GM12878 (cell line): ENCODE data around the gene NYAP1. TPM values are rescaled to one million over a fixed set of nuclear protein-coding genes. Genes with fewer than 3 reads are reported as not detected.

Source experiments
- ATF7 ChIP-seq: fragments of 450-650 bp; IDR thresholded peaks from 2 replicates; pipeline ENCODE4 v1.6.1; 2016; ENCODE audit warnings: low read depth, mild to moderate bottlenecking
- CHD1 ChIP-seq: IDR thresholded peaks from 2 replicates; pipeline ENCODE4 v1.6.1; 2012; ENCODE audit warnings: low read depth, low read length, improper control_type of control experiment
- CHD2 ChIP-seq: IDR thresholded peaks from 2 replicates; pipeline ENCODE4 v1.6.1; 2011; ENCODE audit warnings: low read depth, low read length, improper control_type of control experiment, borderline replicate concordance
- ETV6 ChIP-seq, 2 experiments: fragments of 450-650 bp in 1 of 2; IDR thresholded peaks in 1 of 2; conservative IDR thresholded peaks in 1 of 2; 2 replicates each; pipeline ENCODE4 v1.6.1; 2014; ENCODE audit warnings: antibody characterized with exemption in 1 of 2, borderline replicate concordance in 1 of 2, low read depth in 1 of 2, mild to moderate bottlenecking in 1 of 2, moderate library complexity in 1 of 2
- FOS ChIP-seq: IDR thresholded peaks from 3 replicates; pipeline ENCODE4 v1.6.1; 2011; ENCODE audit warnings: borderline replicate concordance; ENCODE audit not compliant: insufficient read length; ENCODE audit errors: extremely low read depth
- GABPA ChIP-seq: IDR thresholded peaks from 2 replicates; pipeline ENCODE4 v1.6.1; 2014; ENCODE audit warnings: antibody characterized with exemption, low read depth, mild to moderate bottlenecking, inconsistent platforms
- HCFC1 ChIP-seq: fragments of 150-350 bp; IDR thresholded peaks from 2 replicates; pipeline ENCODE4 v1.6.1; 2014; ENCODE audit warnings: low read length
- HDAC2 ChIP-seq: fragments of 200-600 bp; sonication (generic); IDR thresholded peaks from 2 replicates; pipeline ENCODE4 v1.6.1; 2017
- IRF4 ChIP-seq: IDR thresholded peaks from 2 replicates; pipeline ENCODE4 v1.6.1; 2011; ENCODE audit warnings: low read depth, low read length
- JUND ChIP-seq: IDR thresholded peaks from 2 replicates; pipeline ENCODE4 v1.6.1; 2012; ENCODE audit warnings: low read depth, mild to moderate bottlenecking, low read length, improper control_type of control experiment, moderate library complexity
- MEF2B ChIP-seq: fragments of 450-650 bp; IDR thresholded peaks from 2 replicates; pipeline ENCODE4 v1.6.1; 2018; ENCODE audit warnings: mild to moderate bottlenecking, moderate library complexity; ENCODE audit not compliant: partially characterized antibody, poor library complexity, severe bottlenecking
- NRF1 ChIP-seq: conservative IDR thresholded peaks from 2 replicates; pipeline ENCODE4 v1.6.1; 2011; ENCODE audit warnings: mild to moderate bottlenecking, low read depth, low read length, improper control_type of control experiment
- PAX8 ChIP-seq: fragments of 450-650 bp; IDR thresholded peaks from 2 replicates; pipeline ENCODE4 v1.6.1; 2017; ENCODE audit warnings: mild to moderate bottlenecking, moderate library complexity
- RCOR1 ChIP-seq: conservative IDR thresholded peaks from 2 replicates; pipeline ENCODE4 v1.6.1; 2012; ENCODE audit warnings: low read depth, low read length, improper control_type of control experiment
- SMC3 ChIP-seq: IDR thresholded peaks from 2 replicates; pipeline ENCODE4 v1.6.1; 2011; ENCODE audit warnings: low read length, improper control_type of control experiment, borderline replicate concordance
- SP1 ChIP-seq: IDR thresholded peaks from one replicate; pipeline ENCODE4 v1.6.1; 2011; ENCODE audit warnings: low read depth, low read length
- STAT1 ChIP-seq: fragments of 450-650 bp; conservative IDR thresholded peaks from 2 replicates; pipeline ENCODE4 v1.6.1; 2014; ENCODE audit warnings: antibody characterized with exemption, mild to moderate bottlenecking
- SUZ12 ChIP-seq: fragments of 200-600 bp; sonication (generic); IDR thresholded peaks from one replicate; pipeline ENCODE4 v1.6.1; 2018; ENCODE audit warnings: antibody characterized with exemption, mild to moderate bottlenecking; ENCODE audit not compliant: unreplicated experiment
- TAF1 ChIP-seq: IDR thresholded peaks from 2 replicates; pipeline ENCODE4 v1.6.1; 2011; ENCODE audit warnings: mild to moderate bottlenecking, low read depth, low read length, borderline replicate concordance
- YY1 ChIP-seq: IDR thresholded peaks from 2 replicates; pipeline ENCODE4 v1.6.1; 2011; ENCODE audit warnings: low read depth, mild to moderate bottlenecking, low read length
- polyA plus RNA-seq, 11 experiments: library from polyadenylated mRNA; depleted of rRNA in 4 of 11; unstranded in 6 of 11; stranded (reverse) in 5 of 11; fragments of >200 nt; fragmentation: Nextera tagmentation in 4 of 11; fragmentation: Illumina TruSeq in 1 of 11; extraction: Ambion mirVana in 4 of 11; extraction: Trizol in 1 of 11; gene quantifications; 1 replicate in 1 of 11; 2 replicates in 10 of 11; pipeline versions ENCODE4 v1.2.1 to v1.2.3, GENCODE V29; 2011 to 2016; ENCODE audit warnings: inconsistent platforms in 2 of 11, missing spikeins in 2 of 11, low read depth in 1 of 11
- total RNA-seq, 4 experiments: library from RNA; depleted of rRNA in 3 of 4; stranded (reverse); fragments of >200 nt in 3 of 4; fragmentation: Illumina TruSeq in 1 of 4; extraction: Trizol in 1 of 4; gene quantifications; 2 replicates each; pipeline versions ENCODE4 v1.2.1 to v1.2.3, GENCODE V29; 2013 to 2021
- TF ChIP-seq, protein P1 (sequence below): fragments of 150-350 bp; IDR thresholded peaks from 2 replicates; pipeline ENCODE4 v1.6.1; 2014; ENCODE audit warnings: mild to moderate bottlenecking, low read depth, low read length
- TF ChIP-seq, protein P2 (sequence below): IDR thresholded peaks from 2 replicates; pipeline ENCODE4 v1.6.1; 2011; ENCODE audit warnings: low read depth, mild to moderate bottlenecking, low read length, moderate library complexity, borderline replicate concordance; ENCODE audit errors: extremely low read depth
- TF ChIP-seq, protein P3 (sequence below): fragments of 450-650 bp; IDR thresholded peaks from 2 replicates; pipeline ENCODE4 v1.6.1; 2017; ENCODE audit warnings: mild to moderate bottlenecking, moderate library complexity
- TF ChIP-seq, protein P4 (sequence below): IDR thresholded peaks from 2 replicates; pipeline ENCODE4 v1.6.1; 2011; ENCODE audit warnings: borderline replicate concordance, low read depth, mild to moderate bottlenecking, moderate library complexity, low read length; ENCODE audit not compliant: insufficient read depth, poor library complexity, severe bottlenecking

Gene NYAP1
- total and polyA plus RNA-seq, 10 of the 15 experiments (the other 5 are each of a cell fraction or from before 2014, with no cell fraction given), result 0.04 to 0.28 (median 0.11) TPM; not detected in 6

DNA sequence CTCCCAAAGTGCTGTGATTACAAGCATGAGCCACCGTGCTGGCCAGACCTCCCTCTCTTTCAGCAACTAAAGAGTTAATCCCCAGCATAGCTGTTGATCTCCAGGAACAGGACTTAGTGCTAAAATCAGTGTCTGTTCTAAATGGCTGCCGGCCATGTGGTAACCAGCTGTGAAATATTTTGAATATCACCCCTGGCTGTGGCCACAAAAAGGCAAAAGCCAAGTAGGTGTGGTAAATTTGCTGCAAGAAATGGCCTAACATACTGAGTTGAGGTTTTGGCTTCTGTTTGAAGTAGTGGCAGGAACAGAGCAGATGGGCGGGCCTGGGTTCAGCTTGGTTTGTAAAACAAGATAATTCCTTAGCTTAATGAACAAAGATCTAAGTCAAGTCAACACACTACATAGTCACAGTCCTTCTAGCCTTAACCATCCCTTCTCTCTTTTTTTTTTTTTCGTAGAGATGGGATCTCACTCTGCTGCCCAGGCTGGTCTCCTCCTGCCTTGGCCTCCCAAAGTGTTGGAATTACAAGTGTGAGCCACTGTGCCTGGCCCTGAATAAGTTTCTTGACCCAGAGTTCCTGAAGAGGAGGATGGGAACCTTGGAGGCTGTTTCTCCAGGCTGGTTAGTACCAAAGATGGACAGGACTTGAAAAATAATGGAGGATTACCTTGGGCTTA lies 32.5 kb downstream of the NYAP1 start (continued):
- peak; percentile 41; the same call in 1 of the 2 replicates for TF ChIP-seq ATF7
- TF ChIP-seq, protein P1, sequence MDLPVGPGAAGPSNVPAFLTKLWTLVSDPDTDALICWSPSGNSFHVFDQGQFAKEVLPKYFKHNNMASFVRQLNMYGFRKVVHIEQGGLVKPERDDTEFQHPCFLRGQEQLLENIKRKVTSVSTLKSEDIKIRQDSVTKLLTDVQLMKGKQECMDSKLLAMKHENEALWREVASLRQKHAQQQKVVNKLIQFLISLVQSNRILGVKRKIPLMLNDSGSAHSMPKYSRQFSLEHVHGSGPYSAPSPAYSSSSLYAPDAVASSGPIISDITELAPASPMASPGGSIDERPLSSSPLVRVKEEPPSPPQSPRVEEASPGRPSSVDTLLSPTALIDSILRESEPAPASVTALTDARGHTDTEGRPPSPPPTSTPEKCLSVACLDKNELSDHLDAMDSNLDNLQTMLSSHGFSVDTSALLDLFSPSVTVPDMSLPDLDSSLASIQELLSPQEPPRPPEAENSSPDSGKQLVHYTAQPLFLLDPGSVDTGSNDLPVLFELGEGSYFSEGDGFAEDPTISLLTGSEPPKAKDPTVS, result no peak
- TF ChIP-seq SUZ12, result no peak
- TF ChIP-seq CHD1, result no peak
- no peak for TF ChIP-seq SP1
- peak; percentile 59 for TF ChIP-seq MEF2B
- no peak for TF ChIP-seq JUND
- 0 out of 2 replicates have a peak, but pooled peaks have one; percentile 25 for TF ChIP-seq IRF4
- TF ChIP-seq SMC3, result no peak
- no peak for TF ChIP-seq TAF1
- TF ChIP-seq NRF1, result no peak
- no peak for TF ChIP-seq FOS
- TF ChIP-seq YY1, result peak; percentile 88
- TF ChIP-seq, protein P2, sequence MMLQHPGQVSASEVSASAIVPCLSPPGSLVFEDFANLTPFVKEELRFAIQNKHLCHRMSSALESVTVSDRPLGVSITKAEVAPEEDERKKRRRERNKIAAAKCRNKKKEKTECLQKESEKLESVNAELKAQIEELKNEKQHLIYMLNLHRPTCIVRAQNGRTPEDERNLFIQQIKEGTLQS, result no peak
- TF ChIP-seq RCOR1, result peak; percentile 86; the same call in 1 of the 2 replicates
- no peak for TF ChIP-seq HDAC2
- TF ChIP-seq HCFC1, result no peak
- TF ChIP-seq CHD2, result no peak
- no peak for TF ChIP-seq STAT1
- TF ChIP-seq, protein P3, sequence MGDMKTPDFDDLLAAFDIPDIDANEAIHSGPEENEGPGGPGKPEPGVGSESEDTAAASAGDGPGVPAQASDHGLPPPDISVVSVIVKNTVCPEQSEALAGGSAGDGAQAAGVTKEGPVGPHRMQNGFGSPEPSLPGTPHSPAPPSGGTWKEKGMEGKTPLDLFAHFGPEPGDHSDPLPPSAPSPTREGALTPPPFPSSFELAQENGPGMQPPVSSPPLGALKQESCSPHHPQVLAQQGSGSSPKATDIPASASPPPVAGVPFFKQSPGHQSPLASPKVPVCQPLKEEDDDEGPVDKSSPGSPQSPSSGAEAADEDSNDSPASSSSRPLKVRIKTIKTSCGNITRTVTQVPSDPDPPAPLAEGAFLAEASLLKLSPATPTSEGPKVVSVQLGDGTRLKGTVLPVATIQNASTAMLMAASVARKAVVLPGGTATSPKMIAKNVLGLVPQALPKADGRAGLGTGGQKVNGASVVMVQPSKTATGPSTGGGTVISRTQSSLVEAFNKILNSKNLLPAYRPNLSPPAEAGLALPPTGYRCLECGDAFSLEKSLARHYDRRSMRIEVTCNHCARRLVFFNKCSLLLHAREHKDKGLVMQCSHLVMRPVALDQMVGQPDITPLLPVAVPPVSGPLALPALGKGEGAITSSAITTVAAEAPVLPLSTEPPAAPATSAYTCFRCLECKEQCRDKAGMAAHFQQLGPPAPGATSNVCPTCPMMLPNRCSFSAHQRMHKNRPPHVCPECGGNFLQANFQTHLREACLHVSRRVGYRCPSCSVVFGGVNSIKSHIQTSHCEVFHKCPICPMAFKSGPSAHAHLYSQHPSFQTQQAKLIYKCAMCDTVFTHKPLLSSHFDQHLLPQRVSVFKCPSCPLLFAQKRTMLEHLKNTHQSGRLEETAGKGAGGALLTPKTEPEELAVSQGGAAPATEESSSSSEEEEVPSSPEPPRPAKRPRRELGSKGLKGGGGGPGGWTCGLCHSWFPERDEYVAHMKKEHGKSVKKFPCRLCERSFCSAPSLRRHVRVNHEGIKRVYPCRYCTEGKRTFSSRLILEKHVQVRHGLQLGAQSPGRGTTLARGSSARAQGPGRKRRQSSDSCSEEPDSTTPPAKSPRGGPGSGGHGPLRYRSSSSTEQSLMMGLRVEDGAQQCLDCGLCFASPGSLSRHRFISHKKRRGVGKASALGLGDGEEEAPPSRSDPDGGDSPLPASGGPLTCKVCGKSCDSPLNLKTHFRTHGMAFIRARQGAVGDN, result no peak
- TF ChIP-seq, protein P4, sequence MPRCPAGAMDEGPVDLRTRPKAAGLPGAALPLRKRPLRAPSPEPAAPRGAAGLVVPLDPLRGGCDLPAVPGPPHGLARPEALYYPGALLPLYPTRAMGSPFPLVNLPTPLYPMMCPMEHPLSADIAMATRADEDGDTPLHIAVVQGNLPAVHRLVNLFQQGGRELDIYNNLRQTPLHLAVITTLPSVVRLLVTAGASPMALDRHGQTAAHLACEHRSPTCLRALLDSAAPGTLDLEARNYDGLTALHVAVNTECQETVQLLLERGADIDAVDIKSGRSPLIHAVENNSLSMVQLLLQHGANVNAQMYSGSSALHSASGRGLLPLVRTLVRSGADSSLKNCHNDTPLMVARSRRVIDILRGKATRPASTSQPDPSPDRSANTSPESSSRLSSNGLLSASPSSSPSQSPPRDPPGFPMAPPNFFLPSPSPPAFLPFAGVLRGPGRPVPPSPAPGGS, result no peak
- TF ChIP-seq GABPA, result no peak
- no peak for TF ChIP-seq ETV6 (conservative IDR thresholded peaks at IDR 0.05 in 1 of 2, IDR thresholded peaks at IDR 0.05 in 1 of 2; ENCODE audit: borderline replicate concordance in 1 of 2, low read depth in 1 of 2)
- no peak for TF ChIP-seq PAX8
